Measurements from ENCODE around the gene CACFD1. TPM values are rescaled to one million over a fixed set of nuclear protein-coding genes. Genes with fewer than 3 reads are reported as not detected.

CACFD1 gene
- total RNA-seq, 1 experiment from 2014 or later = 22.5 TPM

GRCh38 chr9:133508046-133508445 is 48.3 kb downstream of the CACFD1 start:
- peaks cover 10% of the 10 kb centered on the region for H3K4me1 Mint-ChIP-seq

GRCh38 chr9:133509179-133510083 is 49.7 kb downstream of the CACFD1 start:
- ChIA-PET CTCF (interaction anchor here (0.7 to 2.1 kb wide), 10 partner anchors 11 to 220 kb away, joined by 3 to 8 read pairs (median 3); partner anchors contain the start of gene CACFD1), POLR2A (interaction anchor here (0.5 kb wide), 1 partner anchor 175 kb away, joined by 3 read pairs; no protein-coding TSS in a partner anchor)
- Mint-ChIP-seq H3K27me3 (ENCODE audit: low read depth) (no peaks in the 10 kb centered on the region), H3K36me3 (no peaks in the 10 kb centered on the region), H3K4me3 (peak overlapping the region; percentile 43), H3K27ac (peak overlapping the region; percentile 74; the same call in 1 of the 2 replicates), H3K9me3 (no peaks in the 10 kb centered on the region), H3K4me1 (peaks cover 14% of the 10 kb centered on the region)
- ATAC-seq (peak; percentile 84), DNase-seq (ENCODE audit: low spot score) (peak; percentile 55)
- TF ChIP-seq ZNF423 (CRISPR knock-in tag; IDR thresholded peaks at IDR 0.05) = peak; percentile 71
- no peak for TF ChIP-seq ELF4 (CRISPR knock-in tag; IDR thresholded peaks at IDR 0.05; ENCODE audit: low read depth)

More at GRCh38 chr9:133508046-133508445, 48.3 kb downstream of the CACFD1 start:
- H3K27me3 Mint-ChIP-seq (ENCODE audit: low read depth) = no peaks in the 10 kb centered on the region
- ChIA-PET CTCF (no interaction called here), POLR2A (no interaction called here)
- DNase-seq (ENCODE audit: low spot score) (no peak), ATAC-seq (no peak)
- H3K4me3 Mint-ChIP-seq = no peak overlapping the region
- H3K27ac Mint-ChIP-seq = no peak overlapping the region
- H3K36me3 Mint-ChIP-seq = no peaks in the 10 kb centered on the region
- TF ChIP-seq GRHL2 (CRISPR knock-in tag; IDR thresholded peaks at IDR 0.05; ENCODE audit: insufficient replicate concordance, severe bottlenecking) (no peak), HMGXB4 (CRISPR knock-in tag; IDR thresholded peaks at IDR 0.05) (no peak), ZNF512 (CRISPR knock-in tag; IDR thresholded peaks at IDR 0.05; ENCODE audit: borderline replicate concordance) (no peak), FOXP1 (CRISPR knock-in tag; IDR thresholded peaks at IDR 0.05; ENCODE audit: borderline replicate concordance) (no peak), SOX15 (CRISPR knock-in tag; IDR thresholded peaks at IDR 0.05) (no peak), OVOL2 (CRISPR knock-in tag; IDR thresholded peaks at IDR 0.05; ENCODE audit: borderline replicate concordance) (no peak), SMAD3 (CRISPR knock-in tag; IDR thresholded peaks at IDR 0.05; ENCODE audit: borderline replicate concordance) (no peak)
- H3K9me3 Mint-ChIP-seq = peaks cover 7% of the 10 kb centered on the region; the same call in 1 of the 2 replicates

GRCh38 chr9:133510926-133511505 is 51.2 kb downstream of the CACFD1 start:
- CTCF ChIA-PET = interaction anchor here (1.4 to 2.0 kb wide), 2 partner anchors 15 to 29 kb away, joined by 3 to 7 read pairs; no protein-coding TSS in a partner anchor
- H3K4me1 Mint-ChIP-seq = peaks cover 14% of the 10 kb centered on the region
- no peak overlapping the region for H3K4me3 Mint-ChIP-seq
- ATAC-seq (no peak), DNase-seq (ENCODE audit: low spot score) (no peak)
- no peaks in the 10 kb centered on the region for H3K36me3 Mint-ChIP-seq
- H3K27ac Mint-ChIP-seq = no peak overlapping the region
- TF ChIP-seq ZNF317 (CRISPR knock-in tag; IDR thresholded peaks at IDR 0.05; ENCODE audit: borderline replicate concordance, low read depth) = no peak
- no peak for TF ChIP-seq ATF1 (CRISPR knock-in tag; IDR thresholded peaks at IDR 0.05)
- no peak for TF ChIP-seq TCF7 (CRISPR knock-in tag; IDR thresholded peaks at IDR 0.05; ENCODE audit: low read depth)
- TF ChIP-seq ZBTB21 (CRISPR knock-in tag; IDR thresholded peaks at IDR 0.05; ENCODE audit: borderline replicate concordance) = no peak
- TF ChIP-seq JAZF1 (CRISPR knock-in tag; IDR thresholded peaks at IDR 0.05) = no peak
- no peak for TF ChIP-seq IRF2 (CRISPR knock-in tag; IDR thresholded peaks at IDR 0.05; ENCODE audit: borderline replicate concordance, low read depth)
- TF ChIP-seq, protein P1, sequence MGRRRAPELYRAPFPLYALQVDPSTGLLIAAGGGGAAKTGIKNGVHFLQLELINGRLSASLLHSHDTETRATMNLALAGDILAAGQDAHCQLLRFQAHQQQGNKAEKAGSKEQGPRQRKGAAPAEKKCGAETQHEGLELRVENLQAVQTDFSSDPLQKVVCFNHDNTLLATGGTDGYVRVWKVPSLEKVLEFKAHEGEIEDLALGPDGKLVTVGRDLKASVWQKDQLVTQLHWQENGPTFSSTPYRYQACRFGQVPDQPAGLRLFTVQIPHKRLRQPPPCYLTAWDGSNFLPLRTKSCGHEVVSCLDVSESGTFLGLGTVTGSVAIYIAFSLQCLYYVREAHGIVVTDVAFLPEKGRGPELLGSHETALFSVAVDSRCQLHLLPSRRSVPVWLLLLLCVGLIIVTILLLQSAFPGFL (CRISPR knock-in tag; IDR thresholded peaks at IDR 0.05; ENCODE audit: borderline replicate concordance) = no peak
- TF ChIP-seq EMX1 (CRISPR knock-in tag; IDR thresholded peaks at IDR 0.05) = no peak
- no peak for TF ChIP-seq ETV6 (CRISPR knock-in tag; IDR thresholded peaks at IDR 0.05)
- H3K9me3 Mint-ChIP-seq = no peaks in the 10 kb centered on the region
- no peaks in the 10 kb centered on the region for H3K27me3 Mint-ChIP-seq (ENCODE audit: low read depth)
- POLR2A ChIA-PET = no interaction called here

All from WTC11 (cell line).